Sigmoid colon (tissue), 7 donors: ENCODE measurements around the gene MAST4. TPM values are rescaled to one million over a fixed set of nuclear protein-coding genes. Genes with fewer than 3 reads are reported as not detected.

Experiments used
- DNase-seq: peaks from one replicate; pipeline ENCODE4 v3.0.0-alpha.2; 2019
- H3K27ac ChIP-seq, 4 donors: fragments of 200-600 bp; sonication (generic); one replicate each; pipeline ENCODE4 v1.5.1; 2016 to 2019; ENCODE audit warnings: mild to moderate bottlenecking in 1 of 4
- H3K27me3 ChIP-seq, 3 donors: fragments of 200-600 bp; sonication (generic); one replicate each; pipeline ENCODE4 v1.5.1; 2019; ENCODE audit warnings: mild to moderate bottlenecking in 1 of 3
- H3K36me3 ChIP-seq, 4 donors: fragments of 200-600 bp; sonication (generic); one replicate each; pipeline ENCODE4 v1.5.1; 2016 to 2019
- H3K4me1 ChIP-seq, 4 donors: fragments of 200-600 bp; sonication (generic); one replicate each; pipeline ENCODE4 v1.5.1; 2017 to 2019
- H3K4me3 ChIP-seq, 4 donors: fragments of 200-600 bp; sonication (generic); one replicate each; pipeline ENCODE4 v1.5.1; 2017 to 2019; ENCODE audit warnings: mild to moderate bottlenecking in 2 of 4, moderate library complexity in 1 of 4
- H3K9me3 ChIP-seq, 4 donors: fragments of 200-600 bp in 3 of 4; sonication (generic) in 3 of 4; one replicate each; pipeline versions ENCODE4 v1.5.1 to v1.6.1; 2013 to 2019
- CTCF ChIP-seq, 4 experiments: fragments of 450-650 bp in 3 of 4; fragments of 200-600 bp in 1 of 4; IDR thresholded peaks; one replicate each; pipeline ENCODE4 v1.5.1; 2016 to 2019; ENCODE audit warnings: antibody characterized with exemption in 4 of 4, mild to moderate bottlenecking in 3 of 4, moderate library complexity in 2 of 4
- EP300 ChIP-seq, 4 donors: sonication (generic); formaldehyde crosslinking; IDR thresholded peaks; one replicate each; pipeline ENCODE4 v1.6.1; 2017; ENCODE audit warnings: antibody characterized with exemption in 4 of 4
- POLR2A ChIP-seq, 2 donors: fragments of 450-650 bp; IDR thresholded peaks; one replicate each; pipeline ENCODE4 v1.6.1; 2016; ENCODE audit warnings: antibody characterized with exemption in 2 of 2, mild to moderate bottlenecking in 2 of 2, moderate library complexity in 2 of 2
- POLR2AphosphoS5 ChIP-seq, 4 donors: sonication (generic); formaldehyde crosslinking; IDR thresholded peaks; one replicate each; pipeline ENCODE4 v1.6.1; 2017; ENCODE audit warnings: antibody characterized with exemption in 4 of 4
- whole genome bisulfite sequencing, 2 donors: extraction: QIAGEN DNeasy Blood & Tissue Kit; methylation state at CpG; one replicate each; pipeline ENCODE4 v1.1.7; 2013; 5-methylcytosine and 5-hydroxymethylcytosine counted together
- intact Hi-C: fragments of 100-400 bp; cut with DNase I; formaldehyde crosslinking; loops from one replicate; pipeline ENCODE4 v1.15.1; 2023
- polyA plus RNA-seq, 3 donors: library from polyadenylated mRNA; stranded (reverse); fragments of 200-250 nt; gene quantifications; one replicate each; pipeline ENCODE4 v1.2.3, GENCODE V29; 2013
- total RNA-seq, 4 donors: library from RNA; depleted of rRNA; stranded (reverse); fragments of >200 nt; gene quantifications; one replicate each; pipeline ENCODE4 v1.1.0, GENCODE V29; 2016
- donor health status: healthy with polysubstance abuse.
- donor health status: Bipolar disorder and iron deficiency.
- donor health status: healthy.

Gene MAST4
- total and polyA plus RNA-seq, 7 donors = 1.6 to 30.7 (median 15.7) TPM

GRCh38 chr5:66779528-66779927 lies 183.3 kb downstream of the MAST4 start:
- intact Hi-C loops = loop anchor here (10.0 kb wide), 1 partner anchor 605 kb away; no protein-coding TSS in a partner anchor
- peaks cover 0 to 3% (median 0%) of the 10 kb centered on the region in 4 donors for H3K9me3 ChIP-seq
- no peak for DNase-seq
- 94 to 95% methylated on average over 4 of the region's 4 CpGs for WGBS, 2 donors
- no peak for TF ChIP-seq POLR2AphosphoS5 (IDR thresholded peaks at IDR 0.05)
- no peak overlapping the region for H3K27ac ChIP-seq
- H3K36me3 ChIP-seq = no peaks in the 10 kb centered on the region
- H3K4me3 ChIP-seq = no peak overlapping the region
- no peaks in the 10 kb centered on the region for H3K4me1 ChIP-seq
- no peaks in the 10 kb centered on the region for H3K27me3 ChIP-seq

GRCh38 chr5:66788556-66788955 lies 192.4 kb downstream of the MAST4 start:
- DNase-seq = no peak
- H3K9me3 ChIP-seq = no peaks in the 10 kb centered on the region
- no peak overlapping the region for H3K27ac ChIP-seq
- no peak overlapping the region for H3K4me3 ChIP-seq
- no peak for TF ChIP-seq EP300 (IDR thresholded peaks at IDR 0.05)
- TF ChIP-seq CTCF (IDR thresholded peaks at IDR 0.05) = no peak
- TF ChIP-seq POLR2A (IDR thresholded peaks at IDR 0.05) = no peak
- no peak for TF ChIP-seq POLR2AphosphoS5 (IDR thresholded peaks at IDR 0.05)
- H3K36me3 ChIP-seq = no peaks in the 10 kb centered on the region
- 89 to 92% methylated on average over 17 of the region's 17 CpGs for WGBS, 2 donors
- H3K27me3 ChIP-seq = no peaks in the 10 kb centered on the region
- H3K4me1 ChIP-seq = no peaks in the 10 kb centered on the region
- intact Hi-C loops = no loop called here

GRCh38 chr5:66789434-66789833 lies 193.2 kb downstream of the MAST4 start:
- Histone ChIP-seq H3K36me3 (no peaks in the 10 kb centered on the region), H3K4me1 (no peaks in the 10 kb centered on the region), H3K27me3 (no peaks in the 10 kb centered on the region), H3K9me3 (no peaks in the 10 kb centered on the region), H3K4me3 (no peak overlapping the region), H3K27ac (no peak overlapping the region)
- 96 to 97% methylated on average over 3 of the region's 3 CpGs for WGBS, 2 donors
- no peak for DNase-seq
- intact Hi-C loops = no loop called here
- TF ChIP-seq POLR2AphosphoS5 (IDR thresholded peaks at IDR 0.05) = no peak
- no peak for TF ChIP-seq CTCF (IDR thresholded peaks at IDR 0.05)
- TF ChIP-seq POLR2A (IDR thresholded peaks at IDR 0.05) = no peak
- no peak for TF ChIP-seq EP300 (IDR thresholded peaks at IDR 0.05)

GRCh38 chr5:66793049-66793448 lies 196.9 kb downstream of the MAST4 start:
- H3K27me3 ChIP-seq = no peaks in the 10 kb centered on the region
- H3K4me3 ChIP-seq = no peak overlapping the region
- H3K9me3 ChIP-seq = no peaks in the 10 kb centered on the region
- 96 to 98% methylated on average over 2 of the region's 2 CpGs for WGBS, 2 donors
- H3K4me1 ChIP-seq = no peaks in the 10 kb centered on the region
- H3K27ac ChIP-seq = no peak overlapping the region
- intact Hi-C loops = no loop called here
- no peak for DNase-seq
- no peaks in the 10 kb centered on the region for H3K36me3 ChIP-seq
- TF ChIP-seq EP300 (IDR thresholded peaks at IDR 0.05) = no peak
- no peak for TF ChIP-seq CTCF (IDR thresholded peaks at IDR 0.05)
- no peak for TF ChIP-seq POLR2AphosphoS5 (IDR thresholded peaks at IDR 0.05)
- no peak for TF ChIP-seq POLR2A (IDR thresholded peaks at IDR 0.05)

- DNase-seq = no peak
- no peak for TF ChIP-seq EP300 (IDR thresholded peaks at IDR 0.05)
- no peak for TF ChIP-seq CTCF (IDR thresholded peaks at IDR 0.05)
- no peak for TF ChIP-seq POLR2AphosphoS5 (IDR thresholded peaks at IDR 0.05)
- Histone ChIP-seq H3K36me3 (no peaks in the 10 kb centered on the region), H3K4me3 (no peak overlapping the region), H3K4me1 (no peaks in the 10 kb centered on the region), H3K9me3 (no peaks in the 10 kb centered on the region), H3K27ac (no peak overlapping the region), H3K27me3 (no peaks in the 10 kb centered on the region)
- intact Hi-C loops = no loop called here
- 75 to 77% methylated on average over 1 of the region's 1 CpG for WGBS, 2 donors
Observed at GRCh38 chr5:66795682-66796081, 199.5 kb downstream of the MAST4 start.
